Endodermal cell (in vitro differentiated cells): ENCODE measurements around the gene SEH1L. TPM values are rescaled to one million over a fixed set of nuclear protein-coding genes. Genes with fewer than 3 reads are reported as not detected.

Source experiments
- DNase-seq: peaks from one replicate; pipeline ENCODE4 v3.0.0-alpha.2; 2017
- H3K27ac ChIP-seq: 2 replicates; pipeline ENCODE4 v1.5.1; 2013; ENCODE audit warnings: mild to moderate bottlenecking, low read depth, low read length, moderate library complexity
- H3K27me3 ChIP-seq: 2 replicates; pipeline ENCODE4 v1.6.1; 2013; ENCODE audit warnings: mild to moderate bottlenecking, low read length, moderate library complexity; ENCODE audit not compliant: insufficient read depth, control insufficient read depth, poor library complexity, severe bottlenecking
- H3K36me3 ChIP-seq: 2 replicates; pipeline ENCODE4 v1.7.0; 2013; ENCODE audit warnings: mild to moderate bottlenecking, low read length, moderate library complexity; ENCODE audit not compliant: control insufficient read depth, insufficient read depth
- H3K4me1 ChIP-seq: one replicate; pipeline ENCODE4 v1.7.0; 2013; ENCODE audit warnings: low read length; ENCODE audit not compliant: control insufficient read depth, insufficient read depth
- H3K4me3 ChIP-seq: 2 replicates; pipeline ENCODE4 v1.5.1; 2013; ENCODE audit warnings: mild to moderate bottlenecking, low read length, moderate library complexity
- H3K9ac ChIP-seq: 2 replicates; pipeline ENCODE4 v1.6.1; 2013; ENCODE audit warnings: mild to moderate bottlenecking, low read length, moderate library complexity; ENCODE audit not compliant: poor library complexity, severe bottlenecking; ENCODE audit errors: extremely low read depth
- H3K9me3 ChIP-seq: 2 replicates; pipeline ENCODE4 v1.6.1; 2013; ENCODE audit warnings: mild to moderate bottlenecking, low read length, moderate library complexity; ENCODE audit not compliant: control insufficient read depth
- H3K27ac Mint-ChIP-seq: 2 replicates; pipeline ENCODE4 v1.8.0; 2020; ENCODE audit warnings: mixed read lengths
- H3K27me3 Mint-ChIP-seq: 2 replicates; pipeline ENCODE4 v1.8.0; 2021; ENCODE audit warnings: mild to moderate bottlenecking, mixed read lengths; ENCODE audit not compliant: insufficient read depth
- H3K36me3 Mint-ChIP-seq: 2 replicates; pipeline ENCODE4 v1.8.0; 2020; ENCODE audit warnings: low read depth, mixed read lengths
- H3K4me1 Mint-ChIP-seq: 2 replicates; pipeline ENCODE4 v1.8.0; 2020; ENCODE audit warnings: mixed read lengths
- H3K4me3 Mint-ChIP-seq: 2 replicates; pipeline ENCODE4 v1.8.0; 2020; ENCODE audit warnings: mild to moderate bottlenecking, moderate library complexity, mixed read lengths
- H3K9me3 Mint-ChIP-seq: 2 replicates; pipeline ENCODE4 v1.8.0; 2020; ENCODE audit warnings: mild to moderate bottlenecking, mixed read lengths
- WGBS, 2 experiments: methylation state at CpG; one replicate each; pipeline versions ENCODE4 v1.1.5 to v1.1.7; 2013; ENCODE audit warnings: missing lambda C conversion rate in 2 of 2, mixed read lengths in 1 of 2; ENCODE audit not compliant: insufficient coverage in 1 of 2, insufficient read length in 1 of 2; 5-methylcytosine and 5-hydroxymethylcytosine counted together
- total RNA-seq, 2 donors: library from RNA; stranded (reverse); fragmentation: NEBNext Ultra II Directional in 1 of 2; extraction: Animal tissue kit (Norgen Biotek cat#: 25700) in 1 of 2; gene quantifications; 2 replicates in 1 of 2; 3 replicates in 1 of 2; pipeline ENCODE4 v1.2.1, GENCODE V29; 2021
- TF ChIP-seq, protein P1 (sequence below): fragments of 200-600 bp; sonication (generic); conservative IDR thresholded peaks from 2 replicates; pipeline ENCODE4 v1.5.0; 2021; ENCODE audit warnings: antibody characterized with exemption, mild to moderate bottlenecking

SEH1L gene
- total RNA-seq, 2 donors from 2014 or later, result 58.4 to 63.0 TPM

DNA sequence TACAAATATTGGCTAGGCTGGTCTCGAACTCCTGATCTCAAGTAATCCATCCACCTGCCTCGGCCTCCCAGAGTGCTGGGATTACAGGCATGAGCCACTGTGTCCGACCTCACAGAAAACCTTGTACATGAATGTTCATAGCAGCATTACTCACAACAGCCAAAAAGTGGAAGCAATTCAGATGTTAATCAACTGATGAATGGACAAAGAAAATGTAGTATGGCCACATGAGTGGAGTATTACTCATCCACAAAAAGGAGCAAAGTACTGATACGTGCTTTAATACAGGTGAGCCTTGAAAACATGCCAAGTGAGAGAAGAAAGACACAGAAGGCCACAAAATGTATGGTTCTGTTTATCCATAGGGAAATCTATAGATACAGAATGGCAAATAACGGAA, 63.9 kb downstream of the SEH1L start:
- H3K27me3 ChIP-seq, result no peaks in the 10 kb centered on the region
- WGBS, 2 experiments, result 96 to 100% methylated on average over 5 of the region's 5 CpGs
- no peaks in the 10 kb centered on the region for H3K4me1 ChIP-seq
- H3K4me1 Mint-ChIP-seq, result no peaks in the 10 kb centered on the region
- H3K9me3 ChIP-seq, result no peaks in the 10 kb centered on the region
- peaks cover 72% of the 10 kb centered on the region for H3K36me3 Mint-ChIP-seq
- H3K4me3 Mint-ChIP-seq, result no peak overlapping the region
- H3K27ac Mint-ChIP-seq, result no peak overlapping the region
- no peaks in the 10 kb centered on the region for H3K27me3 Mint-ChIP-seq
- H3K9me3 Mint-ChIP-seq, result no peaks in the 10 kb centered on the region
- H3K4me3 ChIP-seq, result no peak overlapping the region
- no peak for DNase-seq
- no peak overlapping the region for H3K9ac ChIP-seq
- H3K27ac ChIP-seq, result no peak overlapping the region
- TF ChIP-seq, protein P1, sequence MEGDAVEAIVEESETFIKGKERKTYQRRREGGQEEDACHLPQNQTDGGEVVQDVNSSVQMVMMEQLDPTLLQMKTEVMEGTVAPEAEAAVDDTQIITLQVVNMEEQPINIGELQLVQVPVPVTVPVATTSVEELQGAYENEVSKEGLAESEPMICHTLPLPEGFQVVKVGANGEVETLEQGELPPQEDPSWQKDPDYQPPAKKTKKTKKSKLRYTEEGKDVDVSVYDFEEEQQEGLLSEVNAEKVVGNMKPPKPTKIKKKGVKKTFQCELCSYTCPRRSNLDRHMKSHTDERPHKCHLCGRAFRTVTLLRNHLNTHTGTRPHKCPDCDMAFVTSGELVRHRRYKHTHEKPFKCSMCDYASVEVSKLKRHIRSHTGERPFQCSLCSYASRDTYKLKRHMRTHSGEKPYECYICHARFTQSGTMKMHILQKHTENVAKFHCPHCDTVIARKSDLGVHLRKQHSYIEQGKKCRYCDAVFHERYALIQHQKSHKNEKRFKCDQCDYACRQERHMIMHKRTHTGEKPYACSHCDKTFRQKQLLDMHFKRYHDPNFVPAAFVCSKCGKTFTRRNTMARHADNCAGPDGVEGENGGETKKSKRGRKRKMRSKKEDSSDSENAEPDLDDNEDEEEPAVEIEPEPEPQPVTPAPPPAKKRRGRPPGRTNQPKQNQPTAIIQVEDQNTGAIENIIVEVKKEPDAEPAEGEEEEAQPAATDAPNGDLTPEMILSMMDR, result no peak
- H3K36me3 ChIP-seq, result peaks cover 88% of the 10 kb centered on the region

GRCh38 chr18:13014232-13014631, 66.4 kb downstream of the SEH1L start:
- Mint-ChIP-seq H3K4me3 (no peak overlapping the region), H3K36me3 (peaks cover 78% of the 10 kb centered on the region), H3K27ac (no peak overlapping the region), H3K4me1 (no peaks in the 10 kb centered on the region), H3K27me3 (no peaks in the 10 kb centered on the region), H3K9me3 (no peaks in the 10 kb centered on the region)
- H3K27ac ChIP-seq, result no peak overlapping the region
- no peaks in the 10 kb centered on the region for H3K27me3 ChIP-seq
- WGBS, 2 experiments, result 82 to 93% methylated on average over 2 of the region's 2 CpGs
- H3K4me1 ChIP-seq, result no peaks in the 10 kb centered on the region
- H3K36me3 ChIP-seq, result peaks cover 91% of the 10 kb centered on the region
- no peak for DNase-seq
- no peak overlapping the region for H3K9ac ChIP-seq
- H3K9me3 ChIP-seq, result no peaks in the 10 kb centered on the region
- H3K4me3 ChIP-seq, result no peak overlapping the region
- TF ChIP-seq, protein P1, result no peak

DNA sequence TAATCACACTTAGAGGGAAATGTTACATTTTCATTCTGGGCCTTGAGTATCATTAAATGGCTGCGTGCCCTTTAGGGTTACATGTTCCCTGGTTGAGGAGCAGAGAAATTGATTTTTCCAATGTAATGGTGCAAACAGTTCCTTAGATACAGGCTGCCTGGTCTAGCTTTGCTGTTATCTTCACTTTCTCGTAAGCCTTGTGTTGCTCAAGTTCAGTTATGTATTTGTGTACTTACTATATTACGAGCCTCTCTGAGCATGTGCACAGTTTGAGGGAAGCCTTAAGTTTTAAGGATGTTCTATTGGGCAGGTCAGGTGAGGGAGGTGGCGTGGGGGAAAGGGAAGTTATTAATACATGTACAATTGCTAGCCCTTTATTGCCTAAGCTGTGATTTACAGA, 67.0 kb downstream of the SEH1L start:
- Histone ChIP-seq H3K36me3 (peaks cover 90% of the 10 kb centered on the region), H3K9ac (no peak overlapping the region), H3K27me3 (no peaks in the 10 kb centered on the region), H3K4me3 (no peak overlapping the region), H3K27ac (no peak overlapping the region), H3K9me3 (no peaks in the 10 kb centered on the region), H3K4me1 (no peaks in the 10 kb centered on the region)
- Mint-ChIP-seq H3K27me3 (no peaks in the 10 kb centered on the region), H3K4me3 (no peak overlapping the region), H3K9me3 (no peaks in the 10 kb centered on the region), H3K4me1 (no peaks in the 10 kb centered on the region), H3K36me3 (peaks cover 75% of the 10 kb centered on the region), H3K27ac (no peak overlapping the region)
- DNase-seq, result no peak
- 95 to 100% methylated on average over 2 to 4 of the region's 4 CpGs for WGBS, 2 experiments
- TF ChIP-seq, protein P1, result no peak
